Nephron (organoid): ENCODE results near the gene ARL4C.

ENCODE experiments used
- H3K27ac Mint-ChIP-seq, 3 experiments: 2 replicates each; pipeline ENCODE4 v1.8.0; 2020; ENCODE audit warnings: mixed read lengths in 3 of 3, mild to moderate bottlenecking in 2 of 3, moderate library complexity in 1 of 3
- H3K27me3 Mint-ChIP-seq: 2 replicates; pipeline ENCODE4 v1.8.0; 2021; ENCODE audit warnings: low read depth, mild to moderate bottlenecking, moderate library complexity, mixed read lengths
- H3K36me3 Mint-ChIP-seq: 2 replicates; pipeline ENCODE4 v1.8.0; 2020; ENCODE audit warnings: low read depth, mixed read lengths
- H3K4me1 Mint-ChIP-seq: 2 replicates; pipeline ENCODE4 v1.8.0; 2020; ENCODE audit warnings: mixed read lengths
- H3K4me3 Mint-ChIP-seq, 3 experiments: 2 replicates each; pipeline ENCODE4 v1.8.0; 2020; ENCODE audit warnings: mild to moderate bottlenecking in 3 of 3, mixed read lengths in 3 of 3, moderate library complexity in 2 of 3
- H3K9me3 Mint-ChIP-seq: 2 replicates; pipeline ENCODE4 v1.8.0; 2020; ENCODE audit warnings: mixed read lengths
- TF ChIP-seq, protein P1 (sequence below), 3 experiments: fragments of 200-600 bp; sonication (generic); IDR thresholded peaks; one replicate each; pipeline ENCODE4 v1.5.0; 2021; ENCODE audit warnings: antibody characterized with exemption in 3 of 3; ENCODE audit not compliant: unreplicated experiment in 3 of 3

ARL4C gene

DNA sequence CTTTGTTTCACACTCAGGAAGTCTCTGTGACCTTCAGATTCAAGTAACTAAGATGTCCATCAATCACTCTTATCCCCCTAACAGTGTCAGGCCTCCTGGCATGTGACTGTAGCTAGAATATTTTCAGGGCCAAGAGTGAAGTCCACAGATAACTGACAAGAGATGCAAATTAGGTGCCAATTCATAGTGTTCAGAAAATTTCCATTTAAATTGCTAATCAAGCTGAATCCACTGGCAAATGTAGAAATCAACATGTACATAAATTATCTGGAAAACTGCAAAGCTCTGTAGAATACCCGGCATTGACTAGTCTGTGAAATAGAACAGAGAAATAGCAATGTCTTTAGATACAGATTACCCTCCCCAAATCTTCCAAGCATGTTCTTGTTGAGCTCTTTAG, 38.6 kb upstream of the ARL4C start:
- Mint-ChIP-seq H3K27ac (peak overlapping the region in 1 of 3 experiments; percentile 10), H3K4me3 (no peak overlapping the region), H3K27me3 (no peaks in the 10 kb centered on the region), H3K36me3 (no peaks in the 10 kb centered on the region), H3K9me3 (peaks cover 4% of the 10 kb centered on the region), H3K4me1 (no peaks in the 10 kb centered on the region)
- TF ChIP-seq, protein P1, sequence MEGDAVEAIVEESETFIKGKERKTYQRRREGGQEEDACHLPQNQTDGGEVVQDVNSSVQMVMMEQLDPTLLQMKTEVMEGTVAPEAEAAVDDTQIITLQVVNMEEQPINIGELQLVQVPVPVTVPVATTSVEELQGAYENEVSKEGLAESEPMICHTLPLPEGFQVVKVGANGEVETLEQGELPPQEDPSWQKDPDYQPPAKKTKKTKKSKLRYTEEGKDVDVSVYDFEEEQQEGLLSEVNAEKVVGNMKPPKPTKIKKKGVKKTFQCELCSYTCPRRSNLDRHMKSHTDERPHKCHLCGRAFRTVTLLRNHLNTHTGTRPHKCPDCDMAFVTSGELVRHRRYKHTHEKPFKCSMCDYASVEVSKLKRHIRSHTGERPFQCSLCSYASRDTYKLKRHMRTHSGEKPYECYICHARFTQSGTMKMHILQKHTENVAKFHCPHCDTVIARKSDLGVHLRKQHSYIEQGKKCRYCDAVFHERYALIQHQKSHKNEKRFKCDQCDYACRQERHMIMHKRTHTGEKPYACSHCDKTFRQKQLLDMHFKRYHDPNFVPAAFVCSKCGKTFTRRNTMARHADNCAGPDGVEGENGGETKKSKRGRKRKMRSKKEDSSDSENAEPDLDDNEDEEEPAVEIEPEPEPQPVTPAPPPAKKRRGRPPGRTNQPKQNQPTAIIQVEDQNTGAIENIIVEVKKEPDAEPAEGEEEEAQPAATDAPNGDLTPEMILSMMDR (IDR thresholded peaks at IDR 0.05; ENCODE audit: unreplicated experiment in 3 of 3) = no peak

DNA sequence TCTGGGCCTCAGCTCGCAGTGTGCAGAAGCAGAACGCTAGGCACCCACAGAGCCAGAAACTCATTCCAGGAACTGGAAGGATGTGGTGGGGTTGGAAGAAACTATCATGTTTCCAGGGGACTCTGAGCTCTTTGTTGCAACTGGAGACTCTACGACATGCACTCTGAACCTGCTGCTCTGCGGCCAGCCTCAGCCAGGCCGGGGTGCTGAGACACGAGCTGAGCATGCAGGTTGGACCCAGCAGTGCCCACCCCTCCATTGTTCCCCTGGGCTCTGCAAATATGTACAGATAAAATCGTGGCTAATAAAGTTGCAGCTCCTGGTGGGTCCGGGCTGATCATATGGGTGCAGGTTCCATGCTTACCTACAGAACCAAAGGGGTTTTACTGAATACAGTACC, 37.6 kb upstream of the ARL4C start:
- Mint-ChIP-seq H3K27me3 (no peaks in the 10 kb centered on the region), H3K9me3 (peaks cover 2% of the 10 kb centered on the region), H3K27ac (no peak overlapping the region), H3K4me3 (no peak overlapping the region), H3K36me3 (no peaks in the 10 kb centered on the region), H3K4me1 (no peaks in the 10 kb centered on the region)
- TF ChIP-seq, protein P1 (IDR thresholded peaks at IDR 0.05; ENCODE audit: unreplicated experiment in 3 of 3) = no peak

DNA sequence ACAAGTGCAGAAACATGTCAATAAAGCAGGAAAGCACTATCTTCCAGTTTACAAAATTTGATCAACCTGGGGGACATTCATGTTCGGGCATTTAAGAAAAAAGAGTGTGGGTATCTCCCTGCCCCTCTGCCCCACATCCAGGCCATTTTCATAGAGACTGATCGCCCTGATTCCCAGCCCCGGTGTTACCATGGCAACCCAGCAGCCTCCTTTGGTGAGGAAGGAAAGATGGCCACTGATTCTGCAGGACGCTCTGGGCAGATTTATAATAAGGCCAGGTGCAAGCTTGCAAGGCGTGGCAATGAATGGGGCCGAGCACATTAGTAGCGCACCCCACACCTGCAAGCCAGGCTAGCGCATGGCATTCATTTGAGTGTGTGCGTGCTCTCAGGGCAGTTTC, 36.7 kb upstream of the ARL4C start:
- Mint-ChIP-seq H3K27me3 (no peaks in the 10 kb centered on the region), H3K4me3 (no peak overlapping the region), H3K27ac (no peak overlapping the region), H3K36me3 (no peaks in the 10 kb centered on the region), H3K9me3 (no peaks in the 10 kb centered on the region), H3K4me1 (no peaks in the 10 kb centered on the region)
- TF ChIP-seq, protein P1 (IDR thresholded peaks at IDR 0.05; ENCODE audit: unreplicated experiment in 3 of 3) = no peak

DNA sequence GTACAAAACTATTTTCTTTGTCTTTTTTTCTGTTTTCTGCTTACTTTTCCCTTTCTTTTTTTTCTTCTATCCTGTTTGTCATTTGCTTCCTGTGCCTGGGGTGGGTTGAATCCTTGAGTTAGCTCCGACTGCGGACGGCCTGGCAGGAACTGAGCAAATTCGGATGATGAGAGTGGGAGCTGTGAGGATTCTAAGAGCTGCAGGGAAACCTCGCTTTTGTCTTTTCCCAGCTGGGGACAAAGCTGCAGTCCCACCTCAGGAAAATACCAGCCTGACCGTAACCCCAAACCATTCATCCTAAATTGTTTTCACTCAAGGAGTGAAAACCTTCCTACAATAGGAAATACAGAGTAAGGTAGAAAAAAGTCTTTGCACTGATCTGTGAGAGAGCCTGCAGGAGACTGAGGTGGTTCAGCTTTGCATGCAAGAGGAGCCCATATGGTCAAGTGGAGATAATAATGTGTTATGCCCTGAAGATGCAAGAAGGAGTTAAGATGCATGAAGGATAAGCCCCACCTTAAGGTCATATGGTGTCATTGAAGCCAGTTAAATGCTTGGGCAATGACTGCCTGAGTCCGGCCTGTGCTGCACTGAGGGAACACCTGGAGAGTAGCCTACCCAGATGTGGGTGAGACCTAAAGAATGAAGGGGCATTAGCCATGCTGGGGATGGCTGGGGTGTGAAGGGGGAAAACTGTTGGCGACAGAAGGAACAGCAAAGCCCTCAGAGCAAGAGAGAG, 31.7 kb upstream of the ARL4C start:
- Mint-ChIP-seq H3K4me1 (no peaks in the 10 kb centered on the region), H3K27me3 (no peaks in the 10 kb centered on the region), H3K27ac (no peak overlapping the region), H3K36me3 (no peaks in the 10 kb centered on the region), H3K9me3 (peaks cover 10% of the 10 kb centered on the region), H3K4me3 (no peak overlapping the region)
- TF ChIP-seq, protein P1 (IDR thresholded peaks at IDR 0.05; ENCODE audit: unreplicated experiment in 3 of 3) = no peak

DNA sequence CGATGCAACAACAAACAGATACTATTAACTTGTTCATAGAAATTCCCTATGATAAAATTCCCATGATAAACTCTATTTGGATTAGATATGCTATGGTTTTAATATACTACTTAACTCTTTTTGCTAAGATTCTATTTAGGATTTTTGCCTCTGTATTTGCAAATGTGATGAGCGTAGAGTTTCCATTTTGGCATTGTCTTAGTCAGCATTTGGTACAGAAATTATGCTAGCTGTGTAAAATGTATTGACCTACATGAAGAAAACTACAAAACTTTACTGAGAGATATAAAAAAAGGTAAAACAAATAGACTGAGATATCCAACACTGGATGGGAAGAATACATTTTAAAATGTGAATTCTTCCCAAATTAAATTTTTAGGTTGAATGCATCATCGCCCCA, 29.8 kb upstream of the ARL4C start:
- Mint-ChIP-seq H3K4me3 (no peak overlapping the region), H3K9me3 (peaks cover 10% of the 10 kb centered on the region), H3K4me1 (peaks cover 8% of the 10 kb centered on the region), H3K27me3 (peaks cover 5% of the 10 kb centered on the region), H3K27ac (no peak overlapping the region), H3K36me3 (no peaks in the 10 kb centered on the region)
- TF ChIP-seq, protein P1 (IDR thresholded peaks at IDR 0.05; ENCODE audit: unreplicated experiment in 3 of 3) = no peak

DNA sequence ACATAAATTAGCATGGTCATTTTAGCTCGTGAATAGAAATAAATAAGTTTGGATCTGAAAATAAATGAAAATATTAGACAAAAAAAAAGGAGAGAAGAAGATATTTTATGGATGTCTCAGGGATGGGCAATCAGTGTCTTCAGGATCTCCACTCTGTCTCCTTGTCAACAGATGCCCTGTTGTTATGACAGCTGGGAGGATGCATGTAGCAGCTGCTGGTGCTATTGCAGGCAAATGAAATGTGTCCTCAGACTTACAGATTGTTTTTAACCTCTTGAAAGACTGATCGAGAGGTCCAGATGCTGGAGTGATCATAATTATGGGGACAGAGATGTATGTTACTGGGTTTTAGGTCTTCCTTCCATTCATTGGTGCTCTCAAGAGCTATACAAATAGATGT, 24.7 kb upstream of the ARL4C start:
- TF ChIP-seq, protein P1 (IDR thresholded peaks at IDR 0.05; ENCODE audit: unreplicated experiment in 3 of 3) = no peak
- peaks cover 8% of the 10 kb centered on the region for H3K9me3 Mint-ChIP-seq

More for the DNA sequence above, 24.7 kb upstream of the ARL4C start:
- Mint-ChIP-seq H3K4me1 (peaks cover 15% of the 10 kb centered on the region), H3K27me3 (peaks cover 5% of the 10 kb centered on the region), H3K27ac (no peak overlapping the region), H3K36me3 (no peaks in the 10 kb centered on the region), H3K4me3 (no peak overlapping the region)
